ENCODE data around the gene ASB1. TPM values are rescaled to one million over a fixed set of nuclear protein-coding genes. Genes with fewer than 3 reads are reported as not detected.

The ASB1 gene
- total RNA-seq, 2 donors from 2014 or later, result 19.3 to 22.4 TPM

GRCh38 chr2:238498691-238499295 lies 72.1 kb downstream of the ASB1 start:
- Histone ChIP-seq H3K36me3 (no peaks in the 10 kb centered on the region), H3K4me3 (no peak overlapping the region), H3K4me1 (peaks cover 4% of the 10 kb centered on the region), H3K27me3 (no peaks in the 10 kb centered on the region), H3K9me3 (no peaks in the 10 kb centered on the region), H3K9ac (ENCODE audit: low read depth in 2 of 2, low read length in 2 of 2) (no peak overlapping the region), H3K27ac (no peak overlapping the region)
- no peak for TF ChIP-seq CTCF (IDR thresholded peaks at IDR 0.05)
- intact Hi-C loops (cut with DNase I), result no loop called here
- DNase-seq, result no peak

GRCh38 chr2:238499731-238500580 lies 73.2 kb downstream of the ASB1 start:
- H3K4me1 ChIP-seq, result no peaks in the 10 kb centered on the region
- no peaks in the 10 kb centered on the region for H3K36me3 ChIP-seq
- TF ChIP-seq CTCF (IDR thresholded peaks at IDR 0.05), result no peak
- no peak overlapping the region for H3K9ac ChIP-seq (ENCODE audit: low read depth in 2 of 2, low read length in 2 of 2)
- intact Hi-C loops (cut with DNase I), result no loop called here
- no peaks in the 10 kb centered on the region for H3K9me3 ChIP-seq
- H3K27ac ChIP-seq, result no peak overlapping the region
- no peak for DNase-seq
- no peaks in the 10 kb centered on the region for H3K27me3 ChIP-seq
- no peak overlapping the region for H3K4me3 ChIP-seq

- intact Hi-C loops (cut with DNase I), result no loop called here
- no peak overlapping the region for H3K4me3 ChIP-seq
- DNase-seq, result no peak
- no peaks in the 10 kb centered on the region for H3K36me3 ChIP-seq
- no peak overlapping the region for H3K9ac ChIP-seq (ENCODE audit: low read depth in 2 of 2, low read length in 2 of 2)
- no peak for TF ChIP-seq CTCF (IDR thresholded peaks at IDR 0.05)
- H3K27ac ChIP-seq, result no peak overlapping the region
- H3K9me3 ChIP-seq, result no peaks in the 10 kb centered on the region
- no peaks in the 10 kb centered on the region for H3K4me1 ChIP-seq
- no peaks in the 10 kb centered on the region for H3K27me3 ChIP-seq
Measured at GRCh38 chr2:238501311-238501710, 74.6 kb downstream of the ASB1 start.

Other genes starting within 250 kb of the ASB1 start
- 10 to 100 TPM; 27.8 to 50.3 TPM for gene ILKAP, start 223.2 kb upstream of the ASB1 start, total RNA-seq
- gene HES6, start 186.9 kb upstream of the ASB1 start, total RNA-seq, result 10 to 100 TPM; 55.6 to 79.5 TPM
- 10 to 100 TPM; 22.1 to 29.2 TPM for gene PER2, start 138.3 kb upstream of the ASB1 start, total RNA-seq
- 10 to 100 TPM; 16.2 to 18.5 TPM for gene TRAF3IP1, start 106.4 kb upstream of the ASB1 start, total RNA-seq